Hematopoietic multipotent progenitor cell treated with erythropoietin and hydrocortisone succinate and interleukin-3 and kit ligand, for 15 days (in vitro differentiated cells): ENCODE measurements around the gene MARCHF10.
"Not testable (repeated sequence)": the region's sequence is repeated elsewhere in the genome, so short reads cannot be mapped to it uniquely, and the experiment has no call there.

Experiments used
- DNase-seq: peaks from one replicate; pipeline ENCODE4 v3.0.0-alpha.2; 2015; ENCODE audit warnings: low spot score

The MARCHF10 gene

GRCh38 chr17:62807812-62808575 is at the start of gene MARCHF10:
TSS of gene MARCHF10 (minus strand) at chr17:62808314. CDS start at chr17:62801735, 6,579 bp downstream.
- DNase-seq, result no peak

- DNase-seq, result no peak
These were observed 49.4 kb upstream of the MARCHF10 start for GRCh38 chr17:62857526-62857925.

- DNase-seq, result no peak
These were observed 48.5 kb upstream of the MARCHF10 start for GRCh38 chr17:62856594-62856993.

GRCh38 chr17:62855156-62855555 is 47.0 kb upstream of the MARCHF10 start:
- no peak for DNase-seq

- DNase-seq, result no peak
These were observed 46.1 kb upstream of the MARCHF10 start for GRCh38 chr17:62854098-62854680.

GRCh38 chr17:62852195-62852594 is 44.1 kb upstream of the MARCHF10 start:
- no peak for DNase-seq

GRCh38 chr17:62849591-62850415 is 41.7 kb upstream of the MARCHF10 start:
- DNase-seq, result not testable (repeated sequence)

- no peak for DNase-seq
These were observed 40.2 kb upstream of the MARCHF10 start for GRCh38 chr17:62848334-62848733.

- no peak for DNase-seq
These were observed 39.3 kb upstream of the MARCHF10 start for GRCh38 chr17:62847426-62847825.

- no peak for DNase-seq
These were observed 32.8 kb upstream of the MARCHF10 start for GRCh38 chr17:62840871-62841270.

GRCh38 chr17:62833816-62834215 is 25.7 kb upstream of the MARCHF10 start:
- DNase-seq, result not testable (repeated sequence)

GRCh38 chr17:62832405-62832804 is 24.3 kb upstream of the MARCHF10 start:
- no peak for DNase-seq

- DNase-seq, result not testable (repeated sequence)
These were observed 23.0 kb upstream of the MARCHF10 start for GRCh38 chr17:62831066-62831465.

- DNase-seq, result no peak
These were observed 19.8 kb upstream of the MARCHF10 start for GRCh38 chr17:62827746-62828485.

- DNase-seq, result no peak
These were observed 18.8 kb upstream of the MARCHF10 start for GRCh38 chr17:62826956-62827355.

- DNase-seq, result no peak
These were observed 17.1 kb upstream of the MARCHF10 start for GRCh38 chr17:62825182-62825581.

- no peak for DNase-seq
These were observed 16.4 kb upstream of the MARCHF10 start for GRCh38 chr17:62824290-62825131.

- no peak for DNase-seq
These were observed 15.2 kb upstream of the MARCHF10 start for GRCh38 chr17:62823111-62823893.

- DNase-seq, result peak; percentile 18
These were observed 14.2 kb upstream of the MARCHF10 start for GRCh38 chr17:62822080-62822904.
